ENCODE measurements around the gene POU2F1.

POU2F1 gene

GRCh38 chr1:167278497-167278896 lies 57.8 kb downstream of the POU2F1 start:
- no peak for DNase-seq (ENCODE audit: low read depth)
- H3K4me3 ChIP-seq (ENCODE audit: control insufficient read depth, low read depth, low read length): no peak overlapping the region
- TF ChIP-seq CTCF (conservative IDR thresholded peaks at IDR 0.05; ENCODE audit: control insufficient read depth, insufficient read depth, low read depth, low read length): no peak

GRCh38 chr1:167280912-167281311 lies 60.2 kb downstream of the POU2F1 start:
- no peak for TF ChIP-seq CTCF (conservative IDR thresholded peaks at IDR 0.05; ENCODE audit: control insufficient read depth, insufficient read depth, low read depth, low read length)
- DNase-seq (ENCODE audit: low read depth): no peak

GRCh38 chr1:167288390-167289074 lies 67.8 kb downstream of the POU2F1 start:
- no peak for DNase-seq (ENCODE audit: low read depth)
- TF ChIP-seq CTCF (conservative IDR thresholded peaks at IDR 0.05; ENCODE audit: control insufficient read depth, insufficient read depth, low read depth, low read length): no peak
- no peak overlapping the region for H3K4me3 ChIP-seq (ENCODE audit: control insufficient read depth, low read depth, low read length)

More at GRCh38 chr1:167280912-167281311, 60.2 kb downstream of the POU2F1 start:
- no peak overlapping the region for H3K4me3 ChIP-seq (ENCODE audit: control insufficient read depth, low read depth, low read length)

GRCh38 chr1:167289075-167289442 lies 68.4 kb downstream of the POU2F1 start:
- TF ChIP-seq CTCF (conservative IDR thresholded peaks at IDR 0.05; ENCODE audit: control insufficient read depth, insufficient read depth, low read depth, low read length): no peak
- DNase-seq (ENCODE audit: low read depth): no peak
- no peak overlapping the region for H3K4me3 ChIP-seq (ENCODE audit: control insufficient read depth, low read depth, low read length)

- no peak for TF ChIP-seq CTCF (conservative IDR thresholded peaks at IDR 0.05; ENCODE audit: control insufficient read depth, insufficient read depth, low read depth, low read length)
- no peak for DNase-seq (ENCODE audit: low read depth)
- no peak overlapping the region for H3K4me3 ChIP-seq (ENCODE audit: control insufficient read depth, low read depth, low read length)
Observed at GRCh38 chr1:167289966-167290365, 69.3 kb downstream of the POU2F1 start.

DNA sequence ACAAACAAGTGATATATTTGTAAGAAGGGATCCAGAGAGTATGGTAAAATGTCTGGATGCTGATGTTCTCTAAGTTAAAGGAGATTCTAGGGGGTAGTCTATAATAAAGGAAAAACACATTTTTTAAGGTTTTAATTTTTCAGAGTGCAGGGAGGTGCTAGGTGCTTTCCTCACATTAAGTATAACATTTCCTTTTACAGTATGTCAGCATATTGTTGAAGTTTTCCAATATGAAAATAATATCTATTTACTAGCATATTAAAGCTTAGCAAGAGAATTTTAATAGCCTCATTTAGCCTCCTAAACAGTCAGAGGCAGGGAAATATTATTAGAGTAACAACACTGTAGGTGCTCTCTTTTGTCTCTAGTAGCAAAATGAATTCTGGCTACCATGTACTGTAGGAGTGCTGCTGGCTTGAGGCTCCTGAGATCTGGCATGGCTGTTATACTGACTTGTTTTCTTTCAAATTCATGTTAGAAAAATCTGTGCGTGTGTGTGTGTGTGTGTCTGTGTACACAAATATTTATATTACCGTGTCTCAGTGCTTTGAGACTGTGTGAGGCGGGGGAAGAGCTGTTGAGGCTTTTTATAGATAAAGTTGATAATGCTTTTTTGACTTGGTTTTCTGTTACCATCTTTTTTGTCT lies 71.0 kb downstream of the POU2F1 start:
- no peak for TF ChIP-seq CTCF (conservative IDR thresholded peaks at IDR 0.05; ENCODE audit: control insufficient read depth, insufficient read depth, low read depth, low read length)
- DNase-seq (ENCODE audit: low read depth): no peak
- H3K4me3 ChIP-seq (ENCODE audit: control insufficient read depth, low read depth, low read length): no peak overlapping the region
